ENCODE data around the gene LDOC1.
"Not testable (repeated sequence)": the region's sequence is repeated elsewhere in the genome, so short reads cannot be mapped to it uniquely, and the experiment has no call there.

The LDOC1 gene

GRCh38 chrX:141176586-141177451 is at the start of gene LDOC1:
Gene LDOC1, minus strand, starts transcription at chrX:141177129. Its CDS starts 108 bp downstream, at chrX:141177021.
- peak; percentile 28 to 60 (median 56) for DNase-seq (ENCODE audit: low read depth in 4 of 4, low spot score in 1 of 4)

- no peak for DNase-seq (ENCODE audit: low read depth in 4 of 4, low spot score in 1 of 4)
Measured at GRCh38 chrX:141221611-141222010, 44.7 kb upstream of the LDOC1 start.

DNA sequence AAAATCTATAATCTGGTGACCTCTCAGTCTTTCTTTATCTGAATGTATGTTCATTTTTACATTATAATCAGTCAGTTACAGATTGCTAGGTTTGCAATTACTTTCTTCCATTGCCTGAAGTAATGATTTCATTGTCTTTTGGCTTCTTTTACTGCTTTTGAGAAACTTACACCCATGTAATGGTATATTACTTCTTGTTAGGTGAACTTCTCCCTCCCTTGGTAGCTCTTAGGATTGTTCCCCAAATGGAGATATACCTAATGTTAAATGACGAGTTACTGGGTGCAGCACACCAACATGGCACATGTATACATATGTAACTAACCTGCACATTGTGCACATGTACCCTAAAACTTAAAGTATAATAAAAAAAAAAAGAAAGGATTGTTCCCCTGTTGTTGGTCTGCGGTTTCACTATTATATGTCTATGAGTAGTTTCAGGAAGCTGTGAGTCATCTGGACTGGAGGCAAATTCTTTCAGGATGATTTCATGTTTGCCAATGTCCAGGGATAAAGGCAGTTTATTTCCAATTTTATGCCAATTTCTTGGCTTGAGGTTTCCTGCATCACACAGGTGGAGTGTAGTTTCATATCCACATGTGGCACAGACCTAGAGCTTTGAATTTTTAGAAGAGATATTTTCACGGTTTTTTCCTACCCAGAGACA is 43.5 kb upstream of the LDOC1 start:
- no peak for DNase-seq (ENCODE audit: low read depth in 4 of 4, low spot score in 1 of 4)

DNA sequence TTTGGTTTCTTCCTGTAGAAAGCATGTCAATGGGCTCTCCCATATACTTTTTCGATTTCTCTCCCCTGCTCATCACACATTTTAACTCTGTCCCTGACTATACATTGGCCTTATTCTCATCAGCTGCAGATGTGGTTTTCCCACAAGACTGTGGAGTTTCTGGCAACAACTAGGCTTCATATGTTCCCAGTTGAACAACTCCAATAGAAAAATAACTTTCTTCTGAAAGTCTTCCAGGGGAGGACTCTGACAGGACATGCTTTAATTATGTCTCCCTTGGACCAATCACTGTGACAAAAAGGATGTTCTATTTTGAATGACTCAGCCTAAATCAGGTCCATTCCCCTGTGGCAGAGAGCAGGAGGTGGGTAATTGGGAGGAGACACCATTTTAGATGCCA is 37.3 kb upstream of the LDOC1 start:
- no peak for DNase-seq (ENCODE audit: low read depth in 4 of 4, low spot score in 1 of 4)

GRCh38 chrX:141201962-141202361 is 25.0 kb upstream of the LDOC1 start:
- no peak for DNase-seq (ENCODE audit: low read depth in 4 of 4, low spot score in 1 of 4)

GRCh38 chrX:141188573-141188972 is 11.6 kb upstream of the LDOC1 start:
- DNase-seq (ENCODE audit: low read depth in 4 of 4, low spot score in 1 of 4) = not testable (repeated sequence)

GRCh38 chrX:141185366-141185765 is 8.4 kb upstream of the LDOC1 start:
- DNase-seq (ENCODE audit: low read depth in 4 of 4, low spot score in 1 of 4) = no peak

- DNase-seq (ENCODE audit: low read depth in 4 of 4, low spot score in 1 of 4) = no peak
Measured at GRCh38 chrX:141183000-141183399, 6.1 kb upstream of the LDOC1 start.

GRCh38 chrX:141180851-141181250 is 3.9 kb upstream of the LDOC1 start:
- no peak for DNase-seq (ENCODE audit: low read depth in 4 of 4, low spot score in 1 of 4)

- no peak for DNase-seq (ENCODE audit: low read depth in 4 of 4, low spot score in 1 of 4)
Measured at GRCh38 chrX:141175786-141176185, 1.1 kb downstream of the LDOC1 start.

- no peak for DNase-seq (ENCODE audit: low read depth in 4 of 4, low spot score in 1 of 4)
Measured at GRCh38 chrX:141164406-141164805, 12.5 kb downstream of the LDOC1 start.

- no peak for DNase-seq (ENCODE audit: low read depth in 4 of 4, low spot score in 1 of 4)
Measured at GRCh38 chrX:141158084-141158483, 18.8 kb downstream of the LDOC1 start.

- DNase-seq (ENCODE audit: low read depth in 4 of 4, low spot score in 1 of 4) = not testable (repeated sequence)
Measured at GRCh38 chrX:141155231-141155630, 21.7 kb downstream of the LDOC1 start.

DNA sequence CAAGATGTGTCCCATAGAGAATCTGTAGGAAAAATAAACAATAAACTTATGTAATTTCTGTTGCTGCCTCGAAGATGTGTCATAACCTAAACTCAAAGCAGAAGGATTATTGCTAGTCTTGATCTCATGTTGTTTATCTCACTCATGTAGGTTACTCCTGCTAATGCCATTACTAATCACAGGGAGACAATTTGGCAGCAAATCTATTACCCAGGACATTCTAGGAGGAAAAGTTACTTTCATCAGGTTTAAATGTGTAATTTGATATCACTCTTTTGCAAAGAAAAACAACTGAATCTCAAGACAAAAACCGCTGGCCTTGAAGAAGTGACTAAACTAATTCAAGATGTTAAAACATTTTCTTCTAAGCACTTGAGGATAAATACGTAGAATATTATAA is 34.0 kb downstream of the LDOC1 start:
- no peak for DNase-seq (ENCODE audit: low read depth in 4 of 4, low spot score in 1 of 4)

DNA sequence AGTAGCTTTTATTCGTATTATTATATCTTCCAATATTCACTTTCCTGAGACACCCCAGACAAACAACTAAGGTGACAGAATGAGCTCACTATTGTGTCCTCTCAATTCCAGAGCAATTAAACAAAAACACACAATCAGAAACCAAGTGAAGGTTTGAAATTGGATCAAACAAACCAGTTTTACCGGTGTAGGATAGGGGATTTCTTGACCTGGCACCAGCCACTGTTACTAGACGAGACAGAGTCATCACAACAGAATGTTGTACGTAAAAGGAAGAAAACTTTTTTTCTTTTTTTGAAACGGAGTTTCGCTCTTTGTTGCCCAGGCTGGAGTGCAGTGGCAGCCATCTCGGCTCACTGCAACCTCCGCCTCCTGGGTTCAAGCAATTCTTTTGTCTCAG is 43.7 kb downstream of the LDOC1 start:
- no peak for DNase-seq (ENCODE audit: low read depth in 4 of 4, low spot score in 1 of 4)

DNA sequence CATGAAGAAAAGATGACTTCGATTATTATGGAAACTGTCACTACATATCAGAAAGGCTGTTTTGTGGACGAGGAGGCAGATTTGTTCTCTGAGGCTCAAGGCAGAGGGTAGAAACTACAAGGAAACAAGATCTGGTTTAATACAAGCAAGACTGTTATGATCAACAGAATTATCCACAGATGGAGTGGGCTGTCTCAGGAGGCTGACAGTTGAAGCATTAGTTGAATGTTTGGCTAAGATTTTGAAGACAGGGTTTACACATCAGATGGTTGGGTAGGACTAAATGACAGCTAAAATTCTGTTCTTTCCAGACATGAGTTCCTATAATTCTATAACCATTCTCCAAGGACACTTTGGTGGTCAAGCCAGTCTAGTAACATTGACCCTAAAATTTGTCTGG is 49.8 kb downstream of the LDOC1 start:
- DNase-seq (ENCODE audit: low read depth in 4 of 4, low spot score in 1 of 4) = no peak
